Neural cell (in vitro differentiated cells): ENCODE data around the gene MTA1. TPM values are rescaled to one million over a fixed set of nuclear protein-coding genes. Genes with fewer than 3 reads are reported as not detected.

Experiments used
- H2AFZ ChIP-seq: fragments of 200-600, 300-800 bp; sonication (generic), shearing (Covaris generic); 2 replicates; pipeline ENCODE4 v1.6.0; 2014; ENCODE audit warnings: low read depth, mild to moderate bottlenecking, antibody characterized with exemption, low read length, moderate library complexity
- H3F3A ChIP-seq: fragments of 200-600 bp; shearing (Covaris generic); 2 replicates; pipeline ENCODE4 v1.6.1; 2016; ENCODE audit warnings: mild to moderate bottlenecking, moderate library complexity, mixed read lengths, antibody characterized with exemption, low read length; ENCODE audit not compliant: insufficient read depth, poor library complexity, severe bottlenecking
- H3K27ac ChIP-seq: fragments of 200-600, 300-800 bp; sonication (generic), shearing (Covaris generic); 2 replicates; pipeline ENCODE4 v1.5.1; 2014; ENCODE audit warnings: mild to moderate bottlenecking, low read length, moderate library complexity
- H3K27me3 ChIP-seq: fragments of 300-800, 200-600 bp; sonication (generic), shearing (Covaris generic); 2 replicates; pipeline ENCODE4 v1.6.0; 2014; ENCODE audit warnings: mild to moderate bottlenecking, low read depth, low read length, moderate library complexity; ENCODE audit not compliant: insufficient read depth
- H3K36me3 ChIP-seq: fragments of 300-800, 200-600 bp; sonication (generic), shearing (Covaris generic); 2 replicates; pipeline ENCODE4 v1.5.1; 2014; ENCODE audit warnings: mild to moderate bottlenecking, antibody characterized with exemption, low read length, moderate library complexity; ENCODE audit not compliant: insufficient read depth
- H3K4me2 ChIP-seq: fragments of 300-800, 200-600 bp; sonication (generic), shearing (Covaris generic); 2 replicates; pipeline ENCODE4 v1.6.0; 2014; ENCODE audit warnings: mild to moderate bottlenecking, low read length
- H3K4me3 ChIP-seq: fragments of 300-800, 200-600 bp; sonication (generic), shearing (Covaris generic); 2 replicates; pipeline ENCODE4 v1.5.1; 2014; ENCODE audit warnings: mild to moderate bottlenecking, low read length, moderate library complexity
- H3K79me2 ChIP-seq: fragments of 200-600 bp; shearing (Covaris generic); replicated peaks from 2 replicates; pipeline ENCODE4 v1.6.0; 2014; ENCODE audit warnings: mild to moderate bottlenecking, low read length, moderate library complexity; ENCODE audit not compliant: insufficient read depth
- H3K9ac ChIP-seq: fragments of 300-800, 200-600 bp; sonication (generic), shearing (Covaris generic); 2 replicates; pipeline ENCODE4 v1.6.1; 2016; ENCODE audit warnings: mild to moderate bottlenecking, low read length, mixed read lengths
- H3K9me2 ChIP-seq: fragments of 200-600 bp; shearing (Covaris generic); 2 replicates; pipeline ENCODE4 v1.6.1; 2016; ENCODE audit warnings: mild to moderate bottlenecking, low read length, mixed read lengths; ENCODE audit not compliant: insufficient read depth
- H3K9me3 ChIP-seq: fragments of 200-600, 300-800 bp; sonication (generic), shearing (Covaris generic); 2 replicates; pipeline ENCODE4 v1.6.1; 2016; ENCODE audit warnings: mild to moderate bottlenecking, mixed run types, low read length, moderate library complexity, mixed read lengths
- H4K20me1 ChIP-seq: fragments of 200-600 bp; shearing (Covaris generic); 2 replicates; pipeline ENCODE4 v1.6.1; 2016; ENCODE audit warnings: mild to moderate bottlenecking, mixed run types; ENCODE audit not compliant: insufficient read depth
- CTCF ChIP-seq: fragments of 450-650 bp; IDR thresholded peaks from 2 replicates; pipeline ENCODE4 v1.5.1; 2014; ENCODE audit warnings: antibody characterized with exemption, mild to moderate bottlenecking, moderate library complexity; ENCODE audit not compliant: poor library complexity, severe bottlenecking
- EP300 ChIP-seq: fragments of 450-650 bp; conservative IDR thresholded peaks from 2 replicates; pipeline ENCODE4 v1.6.1; 2014; ENCODE audit warnings: antibody characterized with exemption, mild to moderate bottlenecking, moderate library complexity; ENCODE audit not compliant: poor library complexity, severe bottlenecking
- EZH2 ChIP-seq: fragments of 200-600, 300-800 bp; shearing (Covaris generic), sonication (generic); IDR thresholded peaks from 2 replicates; pipeline ENCODE4 v1.6.1; 2014; ENCODE audit warnings: antibody characterized with exemption, low read length, borderline replicate concordance, mild to moderate bottlenecking; ENCODE audit not compliant: insufficient read depth, poor library complexity, severe bottlenecking
- MXI1 ChIP-seq: fragments of 450-650 bp; conservative IDR thresholded peaks from 2 replicates; pipeline ENCODE4 v1.6.1; 2014; ENCODE audit warnings: antibody characterized with exemption, mild to moderate bottlenecking; ENCODE audit not compliant: poor library complexity, severe bottlenecking
- POLR2AphosphoS5 ChIP-seq: IDR thresholded peaks from 2 replicates; pipeline ENCODE4 v1.6.1; 2012
- RAD21 ChIP-seq: fragments of 450-650 bp; conservative IDR thresholded peaks from 2 replicates; pipeline ENCODE4 v1.6.1; 2014; ENCODE audit warnings: antibody characterized with exemption, mild to moderate bottlenecking, moderate library complexity
- REST ChIP-seq: IDR thresholded peaks from 2 replicates; pipeline ENCODE4 v1.6.1; 2012; ENCODE audit warnings: borderline replicate concordance
- SMC3 ChIP-seq: fragments of 450-650 bp; conservative IDR thresholded peaks from 2 replicates; pipeline ENCODE4 v1.6.1; 2014; ENCODE audit warnings: antibody characterized with exemption, mild to moderate bottlenecking, moderate library complexity; ENCODE audit not compliant: poor library complexity
- TAF1 ChIP-seq: IDR thresholded peaks from 2 replicates; pipeline ENCODE4 v1.6.1; 2012; ENCODE audit warnings: low read depth
- polyA plus RNA-seq: library from polyadenylated mRNA; depleted of rRNA; stranded (reverse); fragments of >200 nt; gene quantifications from 2 replicates; pipeline ENCODE4 v1.2.3, GENCODE V29; 2014

MTA1 gene
- polyA plus RNA-seq, 1 donor from 2014 or later, result 94.0 TPM

- H3K27me3 ChIP-seq, result no peaks in the 10 kb centered on the region
- no peak overlapping the region for H3K4me2 ChIP-seq
- H3F3A ChIP-seq, result no peaks in the 10 kb centered on the region
- no peaks in the 10 kb centered on the region for H4K20me1 ChIP-seq
- no peaks in the 10 kb centered on the region for H3K9me3 ChIP-seq
- H3K9ac ChIP-seq, result no peak overlapping the region
- no peaks in the 10 kb centered on the region for H3K79me2 ChIP-seq
- no peak overlapping the region for H3K27ac ChIP-seq
- no peaks in the 10 kb centered on the region for H3K36me3 ChIP-seq
- no peak overlapping the region for H3K4me3 ChIP-seq
- no peak overlapping the region for H2AFZ ChIP-seq
- TF ChIP-seq REST (no peak), RAD21 (no peak), EP300 (no peak), MXI1 (no peak), EZH2 (no peak)
- H3K9me2 ChIP-seq, result no peaks in the 10 kb centered on the region
Measured at GRCh38 chr14:105386581-105387529, 32.8 kb upstream of the MTA1 start.

- Histone ChIP-seq H3K4me2 (no peak overlapping the region), H3K27ac (no peak overlapping the region), H4K20me1 (no peaks in the 10 kb centered on the region), H3K9me3 (no peaks in the 10 kb centered on the region), H3K4me3 (no peak overlapping the region), H3K79me2 (no peaks in the 10 kb centered on the region), H3K9ac (no peak overlapping the region), H3F3A (no peaks in the 10 kb centered on the region), H3K27me3 (no peaks in the 10 kb centered on the region), H3K9me2 (no peaks in the 10 kb centered on the region), H3K36me3 (no peaks in the 10 kb centered on the region), H2AFZ (no peak overlapping the region)
- TF ChIP-seq POLR2AphosphoS5 (no peak), CTCF (no peak), TAF1 (no peak), REST (no peak), MXI1 (no peak), SMC3 (no peak), EP300 (no peak), EZH2 (no peak), RAD21 (no peak)
Measured at GRCh38 chr14:105387530-105387922, 32.1 kb upstream of the MTA1 start.
